ENCODE measurements around the gene ERBIN. TPM values are rescaled to one million over a fixed set of nuclear protein-coding genes. Genes with fewer than 3 reads are reported as not detected.

Gene ERBIN
- total and polyA plus RNA-seq, 2 of the 4 experiments (the other 2 are of a cell fraction), result 25.8 to 70.1 TPM

DNA sequence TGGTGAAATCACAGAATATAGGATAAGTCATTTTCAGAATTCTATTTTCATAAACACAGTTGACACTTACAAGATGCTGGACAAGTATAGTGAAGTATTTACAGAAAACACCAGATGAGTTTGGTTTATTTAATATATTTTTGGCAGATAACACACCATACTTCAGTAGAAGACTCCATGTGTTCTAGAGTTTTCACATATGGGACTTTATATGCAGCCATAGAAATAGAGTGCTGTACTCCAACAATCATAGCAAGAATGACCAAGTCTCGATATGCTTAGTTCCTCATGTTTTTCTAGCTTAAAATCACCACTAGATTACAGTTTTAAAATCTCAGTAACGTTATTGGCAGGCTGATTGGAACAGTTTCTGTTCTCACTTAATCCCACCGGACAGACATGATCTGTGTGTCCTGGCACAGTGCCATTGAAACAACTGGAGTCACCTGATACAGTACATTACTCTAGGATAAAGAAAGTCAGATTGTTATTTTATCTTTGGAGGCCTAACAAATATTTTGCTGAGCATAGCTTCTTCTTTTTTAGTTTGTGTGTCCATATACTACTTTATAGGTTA, 45.8 kb upstream of the ERBIN start (continued):
- no peak for TF ChIP-seq RFX5 (IDR thresholded peaks at IDR 0.05; ENCODE audit: low read depth, low read length)

- WGBS, 2 experiments (ENCODE audit: extremely low coverage in 2 of 2, insufficient read length in 1 of 2), result no CpG with 5 or more reads among the region's 2 CpGs
- peaks cover 10% of the 10 kb centered on the region for H3K9me3 ChIP-seq (ENCODE audit: control insufficient read depth, insufficient read depth, low read length)
- H3K56ac ChIP-seq (ENCODE audit: extremely low read depth, insufficient read depth, low read length), result no peak overlapping the region
- no peak overlapping the region for H3K9ac ChIP-seq (ENCODE audit: low read depth, low read length)
- H3K27me3 ChIP-seq (ENCODE audit: control insufficient read depth, insufficient read depth, low read length), result no peaks in the 10 kb centered on the region
- H4K8ac ChIP-seq (ENCODE audit: low read depth in 2 of 2, low read length in 2 of 2), result no peak overlapping the region
- H2AFZ ChIP-seq (replicated peaks; ENCODE audit: low read length, poor library complexity), result no peak overlapping the region
- no peak overlapping the region for H4K5ac ChIP-seq (ENCODE audit: low read depth, low read length)
- dilution Hi-C loops (cut with HindIII; ENCODE audit: low sequenced_read_pairs, unreplicated experiment), result no loop called here
- H3K4me2 ChIP-seq (ENCODE audit: low read depth, low read length), result no peak overlapping the region
- intact Hi-C loops (cut with micrococcal nuclease), result no loop called here
- no peak for DNase-seq
- no TSS peak for BruUV-seq (replicated peaks)
- H3K23ac ChIP-seq (ENCODE audit: low read depth, low read length), result no peak overlapping the region
- peaks cover 3% of the 10 kb centered on the region; the same call in 1 of the 2 replicates for H3K4me1 ChIP-seq (ENCODE audit: control insufficient read depth, insufficient read depth, low read length)
- peaks cover 12% of the 10 kb centered on the region for H3K9me1 ChIP-seq (ENCODE audit: insufficient read depth, low read length)
- POLR2A ChIA-PET (ENCODE audit: unreplicated experiment), result no interaction called here
- H4K91ac ChIP-seq (ENCODE audit: insufficient read depth, low read depth, low read length), result no peak overlapping the region
- no peak overlapping the region for H2BK20ac ChIP-seq (ENCODE audit: low read depth, low read length)
- no peak overlapping the region for H2BK120ac ChIP-seq (ENCODE audit: low read depth, low read length)
- H3K27ac ChIP-seq (ENCODE audit: insufficient read depth, low read length), result no peak overlapping the region
- ATAC-seq (ENCODE audit: low read depth), result no peak
- H3K4ac ChIP-seq (ENCODE audit: low read depth, low read length), result no peak overlapping the region
- H2AK5ac ChIP-seq (ENCODE audit: low read depth, low read length), result no peak overlapping the region
- TF ChIP-seq CEBPB (IDR thresholded peaks at IDR 0.05; ENCODE audit: low read depth, low read length) (0 out of 2 replicates have a peak, but pooled peaks have one; percentile 8), MAZ (IDR thresholded peaks at IDR 0.05; ENCODE audit: borderline replicate concordance, low read depth, low read length) (no peak), MAFK (IDR thresholded peaks at IDR 0.05; ENCODE audit: low read depth, low read length) (no peak), RFX5 (IDR thresholded peaks at IDR 0.05; ENCODE audit: low read depth, low read length) (no peak)
- in situ Hi-C loops (cut with MboI; ENCODE audit: low sequenced_read_pairs), result no loop called here
- no peaks in the 10 kb centered on the region for H4K20me1 ChIP-seq (ENCODE audit: insufficient read depth, low read length)
- H3K14ac ChIP-seq (replicated peaks; ENCODE audit: low read depth, low read length), result no peak overlapping the region
- H2AK9ac ChIP-seq (replicated peaks; ENCODE audit: low read depth, low read length, poor library complexity), result no peak overlapping the region
- H3K18ac ChIP-seq (ENCODE audit: low read depth, low read length), result no peak overlapping the region
- no peak overlapping the region for H2BK15ac ChIP-seq (ENCODE audit: low read depth, low read length)
- H3K4me3 ChIP-seq (ENCODE audit: insufficient read depth, low read depth, low read length), result no peak overlapping the region
- CTCF ChIA-PET, result no interaction called here
- no peaks in the 10 kb centered on the region; a peak in 1 of 4 replicates for H3K79me1 ChIP-seq (ENCODE audit: low read depth in 1 of 2, low read length in 2 of 2)
- H3K36me3 ChIP-seq (ENCODE audit: control insufficient read depth, insufficient read depth, low read length), result no peaks in the 10 kb centered on the region
- H2BK5ac ChIP-seq (ENCODE audit: low read depth, low read length, poor library complexity, severe bottlenecking), result no peak overlapping the region
Observed at GRCh38 chr5:65882278-65882677, 44.1 kb upstream of the ERBIN start.
